Mesenteric fat pad (tissue), 1 donor: ENCODE results near the gene ITGBL1. TPM values are rescaled to one million over a fixed set of nuclear protein-coding genes. Genes with fewer than 3 reads are reported as not detected.

ENCODE experiments used
- DNase-seq: peaks from one replicate; pipeline ENCODE4 v3.0.0-alpha.2; 2020; ENCODE audit warnings: low spot score
- total RNA-seq: library from RNA; stranded (reverse); fragmentation: NEBNext Ultra II Directional; extraction: Animal tissue kit (Norgen Biotek cat#: 25700); gene quantifications from one replicate; pipeline ENCODE4 v1.2.1, GENCODE V29; 2021
- donor health status: DM: yes; HTN: yes; CAD: no.

The ITGBL1 gene
- total RNA-seq, 1 donor from 2014 or later: 5.1 TPM

DNA sequence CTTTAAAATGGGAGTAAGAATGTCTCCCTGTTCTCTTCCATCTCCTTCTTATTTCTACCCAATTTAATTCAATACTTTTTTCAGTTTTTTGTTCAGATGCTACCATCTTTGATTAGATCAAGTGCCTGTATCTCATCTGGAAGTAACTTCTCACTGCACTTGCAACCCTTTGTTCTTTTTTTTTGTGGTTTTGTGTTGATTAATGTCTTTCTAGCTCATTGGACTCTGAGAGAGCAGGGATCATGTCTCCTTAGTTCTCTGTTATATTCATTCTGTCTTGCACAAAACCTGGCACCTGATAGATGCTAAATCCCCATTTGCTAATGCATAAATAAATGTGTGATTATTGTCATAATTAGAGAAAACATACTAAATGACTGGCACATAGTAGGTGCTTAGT is 834 bp upstream of the ITGBL1 start:
- no peak for DNase-seq

DNA sequence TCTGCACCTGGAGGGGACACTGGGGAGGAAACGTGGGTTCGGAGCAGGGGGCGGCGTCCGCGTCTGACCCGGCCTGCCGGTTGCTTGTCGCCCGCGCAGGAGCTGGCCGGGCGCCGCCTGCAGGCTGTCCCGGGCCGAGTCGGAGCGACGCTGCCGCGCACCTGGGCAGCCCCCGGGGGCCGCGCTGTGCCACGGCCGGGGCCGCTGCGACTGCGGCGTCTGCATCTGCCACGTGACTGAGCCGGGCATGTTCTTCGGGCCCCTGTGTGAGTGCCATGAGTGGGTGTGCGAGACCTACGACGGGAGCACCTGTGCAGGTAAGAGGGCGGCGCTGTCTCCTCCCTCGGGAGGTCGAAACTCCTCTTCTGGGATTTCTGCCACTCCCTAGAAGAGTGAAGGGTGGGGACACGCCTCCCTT is 1.3 kb downstream of the ITGBL1 start:
- no peak for DNase-seq

DNA sequence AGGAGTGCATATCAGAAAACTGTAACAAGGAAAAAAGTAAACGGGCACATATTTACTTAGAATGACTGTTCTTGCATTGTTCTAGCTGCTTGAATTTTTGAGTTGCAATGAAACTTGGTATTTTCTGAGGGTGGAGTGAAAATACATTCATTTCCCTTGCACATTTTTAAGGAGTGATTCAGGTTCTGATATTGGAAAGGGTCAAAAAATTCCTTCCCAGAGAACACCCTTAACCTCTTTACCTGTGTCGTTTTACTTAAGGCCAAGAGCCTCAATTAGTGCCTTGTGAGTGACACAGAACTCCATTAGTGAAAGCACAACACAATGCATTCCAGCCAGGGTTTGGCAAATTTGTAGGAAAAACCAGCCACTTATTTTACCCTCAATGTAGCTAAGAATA is 2.3 kb downstream of the ITGBL1 start:
- DNase-seq: no peak

DNA sequence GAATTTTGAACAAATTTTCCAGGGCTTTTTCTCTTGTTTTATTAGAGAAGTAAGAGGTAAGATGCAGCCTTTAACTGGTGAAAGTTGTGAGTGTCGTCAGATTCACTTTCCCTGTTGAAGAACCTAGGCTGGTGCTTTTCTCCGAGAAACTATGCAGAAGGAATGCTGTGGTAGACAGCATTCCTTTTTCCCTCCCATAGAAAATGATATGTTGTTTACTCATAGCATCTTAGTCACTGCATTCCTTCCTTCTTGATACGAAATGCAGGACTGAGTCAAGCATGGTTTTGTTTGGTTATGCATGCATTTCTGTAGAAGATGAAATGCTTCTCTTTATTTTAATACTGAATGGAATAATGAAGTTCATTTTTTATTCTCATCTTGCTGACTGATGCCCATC is 3.4 kb downstream of the ITGBL1 start:
- DNase-seq: no peak

DNA sequence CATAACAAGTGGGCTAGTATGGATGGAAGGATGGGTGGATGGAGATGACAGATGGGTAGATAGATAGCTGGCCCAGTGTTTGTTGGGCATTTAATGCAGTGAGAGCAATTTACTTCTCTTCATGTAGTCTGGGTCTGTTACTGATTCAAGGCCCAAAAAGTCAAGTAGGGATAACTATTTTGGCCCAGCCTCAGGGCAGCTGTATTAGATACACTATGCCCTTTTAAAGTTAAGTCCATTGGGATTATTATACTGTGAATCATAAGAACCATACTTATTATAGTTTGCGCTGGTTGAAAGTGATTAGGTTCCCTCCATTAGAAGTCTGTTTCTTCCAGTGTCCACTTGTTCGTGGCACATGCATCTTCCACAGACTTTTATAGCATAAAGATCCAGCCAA is 4.7 kb downstream of the ITGBL1 start:
- no peak for DNase-seq

DNA sequence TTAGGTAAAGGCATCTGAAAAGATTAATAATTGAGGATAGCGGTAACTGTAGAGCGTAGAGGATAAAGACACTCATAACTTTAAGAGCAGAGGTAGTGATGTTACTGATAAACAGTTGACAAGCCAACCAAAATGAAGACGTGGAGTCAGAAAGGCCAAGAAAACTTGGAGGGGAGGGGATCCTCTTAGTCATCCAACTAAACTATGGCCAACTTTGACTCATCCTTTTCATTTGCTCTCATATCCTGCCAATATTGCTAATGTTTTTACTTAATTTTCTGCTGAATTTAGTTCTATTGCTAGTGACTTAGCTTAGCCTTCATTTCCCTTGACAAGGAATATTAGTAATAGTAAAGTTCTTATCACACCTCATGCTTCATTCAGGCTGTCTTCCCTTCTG is 13.4 kb downstream of the ITGBL1 start:
- no peak for DNase-seq

DNA sequence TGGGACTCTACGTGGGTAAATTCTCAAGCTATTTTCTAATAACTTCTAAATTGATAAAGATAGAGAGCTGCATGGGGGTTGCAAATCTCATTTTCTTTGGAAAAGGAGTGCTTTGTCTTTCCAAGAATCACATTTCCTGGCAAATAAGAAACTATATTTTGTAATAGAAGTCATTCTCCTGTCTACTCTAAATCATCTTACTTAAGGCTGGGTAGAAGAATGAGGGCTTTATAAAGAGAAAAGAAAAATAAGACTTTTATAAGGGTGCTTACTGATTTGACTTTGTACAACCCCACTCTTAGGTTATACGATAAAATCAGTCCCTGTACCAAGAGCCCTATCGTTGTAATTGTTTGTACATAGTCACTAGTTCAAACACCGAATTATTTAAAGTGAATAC is 14.9 kb downstream of the ITGBL1 start:
- no peak for DNase-seq

DNA sequence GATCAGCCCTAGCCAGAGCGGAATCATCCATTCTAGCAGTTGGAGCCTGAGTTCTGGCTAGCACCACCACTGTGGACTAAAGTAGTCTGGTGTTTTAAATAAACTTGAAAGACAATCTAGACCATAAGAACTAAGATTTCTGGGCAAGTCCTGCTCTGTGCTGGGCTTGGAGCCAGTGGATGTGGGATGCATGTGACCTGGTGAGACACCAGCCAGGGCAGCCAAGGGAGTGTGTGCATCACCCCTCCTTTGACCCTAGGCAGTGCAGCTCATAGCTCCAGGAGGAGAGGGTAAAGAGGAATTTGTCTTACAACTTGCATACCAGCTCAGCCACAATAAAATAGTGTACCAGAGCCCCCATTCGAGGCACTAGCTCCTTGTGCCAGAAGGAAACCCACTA is 21.0 kb downstream of the ITGBL1 start:
- DNase-seq: no peak

DNA sequence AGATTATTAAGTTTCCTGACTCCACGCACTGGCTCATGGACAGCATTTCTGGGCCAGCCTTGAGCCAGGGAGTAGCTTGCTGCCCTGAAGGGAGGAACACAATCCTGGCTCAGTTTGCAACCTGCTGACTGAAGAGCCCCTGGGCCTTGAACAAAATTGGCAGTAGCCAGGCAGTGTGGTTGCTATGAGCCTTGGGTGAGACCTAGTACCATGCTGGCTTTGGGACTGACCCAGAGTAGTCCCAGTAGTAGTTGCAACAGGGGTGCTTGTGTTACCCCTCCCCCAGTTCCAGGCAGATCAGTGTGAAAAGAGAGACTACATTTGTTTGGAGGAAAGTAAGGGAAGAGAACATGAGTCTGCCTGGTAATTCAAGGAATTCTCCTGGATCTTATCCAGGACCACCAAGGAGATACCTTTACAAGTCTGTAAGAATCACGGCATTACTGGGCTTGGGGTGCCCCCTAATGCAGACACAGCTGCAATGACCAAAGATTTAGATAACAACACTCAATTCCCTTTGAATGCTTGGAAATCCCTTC is 22.0 kb downstream of the ITGBL1 start:
- no peak for DNase-seq

DNA sequence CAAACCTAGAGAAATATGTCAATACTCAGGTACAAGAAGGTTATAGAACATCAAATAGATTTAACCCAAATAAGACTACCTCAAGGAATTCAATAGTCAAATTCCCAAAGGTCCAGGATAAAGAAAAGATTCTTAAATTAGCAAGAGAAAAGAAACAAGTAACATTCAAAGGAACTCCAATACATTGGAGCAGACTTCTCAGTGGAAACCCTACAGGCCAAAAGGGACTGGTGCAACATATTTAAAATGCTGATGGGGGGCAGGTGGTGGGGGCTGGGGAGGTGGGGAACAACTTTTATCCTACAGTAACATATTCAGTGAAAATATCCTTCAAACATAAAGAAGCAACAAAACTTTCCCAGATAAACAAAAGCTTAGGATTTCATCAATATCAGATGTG is 23.1 kb downstream of the ITGBL1 start:
- DNase-seq: no peak

DNA sequence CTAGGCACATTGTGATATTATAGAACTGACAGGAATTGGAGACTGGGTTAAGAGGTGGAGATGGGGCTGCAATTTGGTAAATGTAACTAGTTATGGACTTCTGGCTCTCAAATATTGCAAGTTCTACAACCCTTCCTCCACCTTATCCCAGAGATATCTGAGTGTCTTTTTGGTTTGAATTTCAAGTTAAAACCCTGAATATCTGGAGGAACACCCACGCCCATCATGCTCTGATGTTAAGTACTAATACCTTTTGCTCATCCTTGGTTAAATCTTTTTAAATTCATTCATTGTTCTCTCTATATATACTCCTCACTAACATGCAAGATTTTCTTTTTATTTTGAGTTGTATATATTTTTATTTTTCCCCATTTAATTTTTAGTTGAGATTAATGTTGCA is 28.9 kb downstream of the ITGBL1 start:
- no peak for DNase-seq

DNA sequence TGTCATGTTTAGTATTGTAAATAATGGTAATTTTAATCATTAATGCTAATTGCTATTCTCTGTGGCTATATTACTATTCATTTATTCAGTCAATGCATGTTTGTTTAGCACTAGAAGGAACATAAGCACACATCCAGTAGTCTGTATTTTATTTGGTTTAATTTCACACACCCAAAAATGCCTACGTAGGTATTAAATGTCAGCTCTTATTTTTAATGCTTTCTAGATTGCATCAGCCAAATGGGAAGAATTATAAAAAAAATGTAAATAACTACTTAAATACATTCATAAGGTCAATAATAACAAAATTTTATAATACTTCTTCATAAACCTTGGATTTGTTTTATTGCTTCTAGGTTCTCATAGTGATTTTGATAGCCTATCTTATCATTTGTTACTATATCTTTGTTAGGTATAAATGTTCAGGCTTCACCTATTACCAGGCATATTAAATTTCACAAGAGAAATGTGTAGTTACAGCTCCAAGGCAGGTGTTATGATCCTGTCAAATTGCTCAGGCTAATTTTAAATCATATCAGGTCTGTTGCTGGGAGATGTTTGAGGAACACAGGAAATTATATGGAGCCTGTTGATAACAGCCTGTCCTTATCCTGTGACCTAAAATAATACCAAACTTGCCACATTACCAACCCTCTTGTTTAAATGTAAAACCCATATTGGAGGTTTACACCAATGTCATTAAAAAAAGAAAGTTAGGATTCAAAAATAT is 34.4 kb downstream of the ITGBL1 start:
- no peak for DNase-seq

DNA sequence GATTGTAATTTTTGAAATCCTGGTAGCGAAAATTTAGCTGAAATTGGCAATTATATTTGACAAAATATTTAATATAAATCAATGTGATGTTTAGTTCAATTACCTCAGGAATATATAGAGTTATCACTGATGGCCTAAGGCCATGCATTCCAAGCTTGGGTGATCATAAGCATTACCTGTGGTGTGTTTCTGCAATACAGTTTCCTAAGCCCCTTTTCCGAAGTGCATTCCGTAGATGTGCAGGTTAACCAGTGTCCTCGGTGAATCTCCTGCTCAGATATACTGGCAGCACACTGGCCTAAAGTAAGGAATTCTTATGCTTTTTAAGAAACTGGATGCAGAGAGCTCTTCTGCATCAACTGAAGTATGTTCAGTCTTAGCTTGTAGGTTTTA is 35.0 kb downstream of the ITGBL1 start:
- no peak for DNase-seq

DNA sequence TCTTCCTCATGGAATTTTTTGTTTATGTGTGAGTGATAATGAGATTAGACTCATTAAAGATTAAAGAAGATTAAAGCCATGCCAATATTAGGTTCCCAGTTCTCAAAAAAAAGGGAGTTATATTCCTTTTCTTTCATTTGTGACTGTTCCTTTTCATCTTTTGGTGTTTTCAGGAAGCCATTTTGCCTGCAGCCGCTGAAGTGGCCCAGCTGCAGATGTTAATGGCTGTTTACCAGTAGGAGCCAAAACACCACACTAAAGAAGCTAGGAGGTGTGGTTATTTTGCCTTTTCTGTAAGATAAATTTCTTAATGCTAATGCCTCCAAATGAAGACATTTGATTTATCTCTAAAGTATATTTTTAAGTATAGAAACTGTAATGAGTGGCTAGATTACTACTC is 36.3 kb downstream of the ITGBL1 start:
- DNase-seq: no peak

DNA sequence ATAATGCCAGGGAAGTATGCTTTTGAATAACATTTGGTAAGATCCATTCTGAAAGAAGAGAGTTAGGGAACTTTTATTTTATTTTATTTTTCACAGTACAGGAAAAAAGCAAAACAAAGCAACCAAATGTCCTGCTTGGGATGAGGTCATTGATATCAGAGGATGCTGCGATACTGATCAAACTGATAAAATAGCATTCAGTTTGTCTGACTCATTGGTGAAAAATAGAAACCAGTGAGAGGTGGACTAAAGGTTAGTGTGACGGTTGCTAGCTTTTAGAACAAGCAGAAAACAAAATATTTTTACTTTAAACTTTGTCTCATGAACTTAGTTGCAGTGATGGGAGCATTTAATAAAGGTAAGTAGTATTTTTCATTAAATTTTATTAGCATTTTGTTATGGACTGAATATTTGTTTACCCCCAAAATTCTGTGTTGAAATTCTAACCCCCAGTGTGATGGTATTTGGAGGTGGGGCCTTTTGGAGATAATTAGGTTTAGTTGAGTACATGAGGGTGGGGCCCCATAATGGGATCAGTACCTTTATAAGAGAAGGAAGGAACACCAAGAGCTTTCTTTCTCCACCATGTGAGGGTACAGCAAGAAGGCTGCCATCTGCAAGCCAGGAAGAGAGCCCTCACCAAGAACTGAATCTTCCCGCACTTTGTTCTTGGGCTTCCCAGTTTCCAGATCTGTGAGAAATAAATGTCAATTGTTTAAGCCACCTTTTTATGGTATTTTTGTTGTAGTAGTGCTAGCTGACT is 37.3 kb downstream of the ITGBL1 start:
- no peak for DNase-seq

DNA sequence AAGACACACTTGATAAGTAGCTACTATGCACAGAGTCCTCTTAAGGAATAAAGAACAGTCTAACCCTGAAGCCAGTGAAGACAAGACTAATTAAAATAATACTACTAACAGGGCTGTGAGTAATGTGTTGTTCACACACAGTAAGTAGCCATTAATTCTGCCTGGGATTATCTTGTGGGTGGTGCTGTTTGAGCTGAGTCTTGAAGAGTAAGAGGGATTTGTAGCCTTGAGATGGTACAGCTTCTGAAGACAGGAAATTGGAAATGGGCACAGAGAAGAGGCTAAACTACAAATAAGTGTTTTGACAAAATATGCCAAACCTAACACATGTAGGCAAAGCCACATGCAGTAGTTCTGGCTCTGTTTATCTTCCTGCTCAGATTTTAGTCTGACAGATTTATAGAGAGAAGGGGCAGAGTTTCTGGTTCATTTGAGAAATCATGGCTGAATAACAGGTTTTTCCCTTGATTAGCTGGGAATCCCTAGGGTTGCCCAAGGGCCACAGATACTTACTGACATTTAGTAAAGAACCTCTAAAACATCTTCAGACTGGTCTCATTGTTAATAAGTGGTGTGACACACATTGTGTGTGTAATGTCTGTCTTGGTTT is 38.0 kb downstream of the ITGBL1 start:
- DNase-seq: no peak

DNA sequence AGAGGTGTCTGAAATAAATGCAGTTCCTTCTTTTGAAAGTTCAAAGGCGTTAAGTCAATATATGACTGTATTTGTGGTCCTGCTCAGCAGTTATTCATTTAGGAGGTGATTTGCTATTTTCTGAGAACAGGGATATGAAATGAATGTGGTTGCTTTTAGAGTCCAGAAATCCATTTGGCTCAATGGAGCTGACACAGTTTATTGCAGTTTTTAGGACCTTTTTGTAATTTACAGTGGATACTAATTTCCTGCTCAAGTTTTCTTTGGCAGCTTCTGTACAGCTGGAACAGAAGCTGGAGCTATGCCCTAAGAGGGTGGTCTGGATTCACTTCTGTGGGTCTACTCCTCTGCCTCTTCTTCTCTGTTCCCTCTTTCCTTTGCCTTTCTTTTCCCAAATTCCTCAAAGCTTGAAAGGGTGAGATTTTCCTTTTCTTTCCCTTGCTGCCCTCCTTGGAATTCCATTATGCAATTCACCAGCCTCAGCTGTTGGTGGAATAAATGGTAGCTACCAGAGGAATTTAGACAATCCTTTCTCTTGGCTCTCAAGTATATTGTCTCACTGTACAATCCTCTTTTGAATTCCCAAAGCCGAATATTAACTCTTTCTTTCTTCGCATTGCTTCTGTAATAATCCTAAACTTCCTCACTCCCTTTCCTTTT is 39.9 kb downstream of the ITGBL1 start:
- no peak for DNase-seq

DNA sequence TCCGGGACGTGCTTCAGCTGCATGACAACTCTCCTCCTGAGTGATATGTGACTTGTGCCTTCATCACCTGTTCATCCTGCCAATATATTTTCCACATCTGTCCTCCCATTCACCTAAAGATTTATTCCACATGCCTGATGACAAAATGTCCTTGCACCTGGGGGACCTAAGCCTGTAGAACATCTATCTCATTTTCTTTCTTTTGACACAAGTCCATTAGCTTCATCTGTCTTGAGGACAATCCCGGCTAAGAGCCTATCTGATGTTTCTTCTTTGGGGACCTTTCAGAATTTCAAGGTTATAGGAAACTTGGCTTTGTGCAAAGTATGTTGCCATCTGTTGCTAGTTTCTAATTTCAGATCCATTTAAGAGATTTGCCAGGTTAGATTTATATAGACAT is 41.1 kb downstream of the ITGBL1 start:
- no peak for DNase-seq

DNA sequence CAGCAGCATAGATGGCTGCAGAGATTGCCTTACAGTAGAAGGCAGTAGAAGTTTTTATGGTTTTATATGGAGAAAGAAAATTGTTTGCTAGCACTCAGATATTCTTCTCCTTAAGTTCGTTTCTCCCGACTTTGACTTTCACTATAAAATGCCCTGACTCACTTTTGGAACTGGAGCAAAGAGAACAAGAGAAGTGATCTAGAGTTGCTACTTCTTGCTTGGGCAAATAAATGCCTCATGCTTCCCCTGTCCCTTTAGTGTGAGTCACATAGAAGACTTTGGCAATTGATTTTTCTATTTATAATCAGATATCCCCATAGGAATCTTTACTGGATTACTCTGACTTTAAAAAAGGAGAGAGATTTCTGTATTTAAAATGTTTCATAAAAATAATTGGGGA is 46.9 kb downstream of the ITGBL1 start:
- no peak for DNase-seq

DNA sequence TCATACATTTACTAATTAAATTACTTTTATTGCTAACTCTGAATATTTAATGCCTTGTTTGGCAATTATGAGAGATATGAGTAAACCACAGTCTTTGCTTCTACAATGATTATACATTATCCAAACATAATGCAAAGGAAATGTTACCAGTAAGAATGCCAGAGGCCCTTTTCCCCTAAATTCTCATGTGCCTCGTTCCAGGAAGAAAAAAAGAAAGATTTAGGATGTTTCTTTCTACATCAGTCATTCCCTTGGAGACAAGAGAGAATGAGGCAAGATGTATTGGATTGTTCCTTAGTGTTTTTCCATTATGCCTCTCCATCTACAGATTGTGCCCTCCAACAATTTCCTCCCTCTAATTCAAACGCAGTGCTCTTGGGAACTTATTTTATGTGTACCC is 50.1 kb downstream of the ITGBL1 start:
- no peak for DNase-seq

DNA sequence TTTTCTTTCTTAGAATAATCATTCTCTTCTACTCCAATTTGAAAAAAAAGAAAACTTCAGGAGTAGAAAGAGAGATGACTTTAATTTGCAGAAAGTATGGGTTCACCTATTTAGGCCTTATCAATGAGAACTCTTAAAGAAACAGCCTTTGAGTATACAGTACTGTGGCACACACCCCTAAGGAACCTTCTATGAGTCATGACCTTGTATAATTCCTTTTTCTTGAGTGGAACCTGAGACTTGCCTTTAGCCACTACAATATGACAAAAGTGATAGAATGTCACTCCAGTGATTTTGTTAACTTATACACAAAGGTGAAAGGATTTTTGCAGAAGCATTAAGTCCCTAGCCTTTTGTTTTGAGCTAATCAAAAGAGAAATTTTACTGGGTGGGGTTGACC is 58.7 kb downstream of the ITGBL1 start:
- DNase-seq: no peak

DNA sequence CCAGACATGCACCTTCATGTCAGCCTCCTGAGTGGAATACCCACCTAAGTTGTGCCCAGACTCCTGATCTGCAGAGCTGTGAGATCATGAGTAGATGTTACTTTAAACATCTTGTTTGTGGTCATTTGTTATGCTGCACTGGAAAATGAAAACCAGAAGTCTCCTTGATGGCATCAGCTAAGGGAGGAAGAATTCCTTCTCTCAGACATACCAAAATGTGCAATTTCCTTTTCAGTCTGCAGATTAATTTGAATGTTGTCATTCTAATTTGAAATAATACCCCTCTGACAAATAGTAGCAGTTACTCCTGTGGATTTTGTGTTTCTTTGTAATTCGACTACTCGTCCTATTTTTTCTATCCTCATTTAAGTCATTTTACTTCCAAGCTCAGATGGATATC is 59.3 kb downstream of the ITGBL1 start:
- DNase-seq: no peak
